Measurements from ENCODE around the gene GPR156.

Gene GPR156

DNA sequence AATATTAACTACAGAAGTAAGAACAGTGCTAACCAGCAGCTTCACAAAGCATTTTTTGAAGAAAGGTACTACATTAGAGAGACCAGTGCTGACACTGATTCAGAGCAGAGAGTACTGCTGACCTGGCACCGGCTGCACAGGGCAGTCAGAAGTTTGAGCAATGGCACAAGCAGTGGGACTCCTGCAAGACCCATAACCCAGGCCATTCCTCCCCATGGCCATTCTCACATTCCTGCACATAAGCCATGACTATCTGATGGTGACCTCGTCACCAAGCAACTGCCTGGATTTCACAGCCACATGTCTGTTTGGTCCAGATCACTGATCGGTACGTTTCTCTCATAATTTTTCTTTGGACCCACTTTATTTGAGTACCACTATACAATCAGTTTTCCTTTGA lies 88.7 kb downstream of the GPR156 start:
- DNase-seq (ENCODE audit: low read depth in 2 of 2) = no peak

DNA sequence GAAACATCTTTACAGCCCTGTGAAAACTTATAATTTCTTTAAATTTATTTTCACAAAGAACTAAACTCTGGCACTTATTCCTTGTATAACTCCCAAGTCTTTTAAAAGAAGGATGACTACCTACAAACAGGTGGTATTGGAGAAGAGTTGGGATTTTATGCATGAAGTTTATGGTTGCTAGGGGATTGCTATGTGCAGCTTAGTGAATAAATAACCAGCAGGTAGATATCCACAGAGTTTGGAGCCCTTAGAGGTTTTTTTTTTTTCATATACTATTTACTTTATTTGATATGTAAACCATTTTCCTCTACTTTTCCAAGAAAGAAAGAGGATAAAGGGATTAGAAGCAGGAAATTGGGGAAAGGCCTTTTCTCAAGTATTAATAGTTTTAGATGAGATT lies 91.5 kb downstream of the GPR156 start:
- DNase-seq (ENCODE audit: low read depth in 2 of 2) = no peak

DNA sequence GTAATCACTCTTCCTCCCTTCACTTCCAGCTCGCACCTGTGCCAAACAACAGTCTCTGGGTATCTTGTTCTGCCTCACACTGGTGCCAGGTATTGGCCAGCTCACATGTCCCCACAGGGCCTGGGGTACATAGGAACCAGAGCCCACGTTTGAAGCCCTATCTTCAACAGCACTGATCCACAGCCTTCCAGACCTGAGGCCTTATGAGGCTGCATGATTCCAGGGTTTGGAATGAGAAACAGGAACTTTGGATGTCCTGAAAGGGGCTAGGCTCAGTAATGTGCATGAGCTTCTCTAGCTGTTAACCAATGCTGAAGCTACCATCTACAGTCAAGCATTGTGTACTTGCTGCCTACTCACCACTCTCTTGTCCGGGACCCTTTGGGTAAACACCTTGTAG lies 92.4 kb downstream of the GPR156 start:
- DNase-seq (ENCODE audit: low read depth in 2 of 2) = no peak

DNA sequence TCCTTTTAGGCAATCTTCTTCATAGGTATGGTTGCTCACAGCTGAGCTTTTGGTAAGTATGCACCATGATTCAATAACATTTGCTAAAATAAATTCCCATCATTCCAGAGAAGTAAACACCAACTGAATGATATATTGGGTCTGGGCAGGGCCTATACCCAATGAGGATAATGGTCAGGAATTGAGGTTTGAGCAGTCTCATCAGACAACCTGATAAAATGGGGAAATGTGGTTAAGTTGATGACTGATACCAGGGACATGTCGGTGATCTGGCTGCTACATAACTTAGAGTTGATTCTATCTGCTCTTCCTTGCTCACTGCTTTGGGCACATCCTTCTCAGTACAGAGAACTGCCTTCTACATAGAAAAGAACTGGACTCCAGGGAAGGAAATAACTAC lies 92.9 kb downstream of the GPR156 start:
- no peak for DNase-seq (ENCODE audit: low read depth in 2 of 2)

DNA sequence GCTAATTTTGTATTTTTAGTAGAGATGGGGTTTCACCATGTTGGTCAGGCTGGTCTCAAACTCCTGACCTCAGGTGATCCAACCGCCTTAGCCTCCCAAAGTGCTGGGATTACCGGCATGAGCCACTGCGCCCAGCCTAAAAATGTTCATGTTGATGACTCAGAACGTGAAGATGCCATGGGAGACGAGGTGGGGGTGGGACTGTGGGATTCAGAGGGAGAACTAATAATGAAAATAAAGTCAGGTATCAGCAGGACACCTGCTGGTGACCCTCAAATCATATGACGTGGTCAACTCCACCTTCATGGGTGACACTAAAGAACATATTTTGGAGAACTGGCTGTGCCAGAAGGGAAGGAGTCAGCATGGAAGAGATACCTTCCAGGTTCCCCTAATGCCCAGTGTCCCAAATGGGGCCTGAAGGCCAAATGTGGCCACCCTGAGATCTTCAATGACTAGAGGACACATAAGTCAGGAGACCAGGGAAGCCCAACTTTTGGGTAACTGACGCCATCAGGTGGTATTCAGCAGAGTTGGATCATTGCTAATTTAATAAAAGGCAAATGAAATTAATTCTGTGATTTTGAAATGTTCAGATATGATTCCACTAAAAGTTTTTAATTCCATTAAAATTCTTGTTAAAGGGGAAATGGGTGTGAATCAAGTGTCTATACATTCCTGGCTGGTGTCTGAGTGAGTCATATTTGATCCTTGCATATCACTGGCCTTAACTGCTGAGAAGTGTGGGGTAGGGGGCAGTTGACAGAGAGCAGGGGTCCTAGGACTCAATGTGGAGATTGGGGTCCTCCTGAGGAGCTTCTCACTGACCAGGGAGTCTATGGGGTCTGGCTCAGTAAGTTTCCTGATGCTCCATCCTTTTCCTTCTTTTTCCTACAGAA lies 102.2 kb downstream of the GPR156 start:
- no peak for DNase-seq (ENCODE audit: low read depth in 2 of 2)

DNA sequence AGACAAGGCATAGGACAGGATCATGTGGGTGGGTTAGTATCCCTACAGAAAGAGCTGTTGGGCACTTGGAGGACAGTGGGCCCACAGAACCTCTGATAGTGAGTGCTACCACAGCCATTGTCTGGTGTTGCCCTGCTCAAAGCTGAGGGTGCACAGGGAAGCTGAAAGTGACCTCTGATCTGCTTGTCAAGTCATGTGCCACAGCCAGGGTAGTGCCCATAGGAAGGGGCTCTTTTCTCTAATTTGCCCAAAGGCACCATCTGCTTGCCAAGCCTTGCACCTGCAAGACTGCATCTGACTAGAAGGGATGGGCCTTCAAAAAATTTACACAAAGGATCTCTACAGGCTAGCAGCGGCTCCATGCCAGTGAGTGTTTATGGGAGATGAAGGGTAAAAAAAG lies 103.4 kb downstream of the GPR156 start:
- DNase-seq (ENCODE audit: low read depth in 2 of 2) = no peak

DNA sequence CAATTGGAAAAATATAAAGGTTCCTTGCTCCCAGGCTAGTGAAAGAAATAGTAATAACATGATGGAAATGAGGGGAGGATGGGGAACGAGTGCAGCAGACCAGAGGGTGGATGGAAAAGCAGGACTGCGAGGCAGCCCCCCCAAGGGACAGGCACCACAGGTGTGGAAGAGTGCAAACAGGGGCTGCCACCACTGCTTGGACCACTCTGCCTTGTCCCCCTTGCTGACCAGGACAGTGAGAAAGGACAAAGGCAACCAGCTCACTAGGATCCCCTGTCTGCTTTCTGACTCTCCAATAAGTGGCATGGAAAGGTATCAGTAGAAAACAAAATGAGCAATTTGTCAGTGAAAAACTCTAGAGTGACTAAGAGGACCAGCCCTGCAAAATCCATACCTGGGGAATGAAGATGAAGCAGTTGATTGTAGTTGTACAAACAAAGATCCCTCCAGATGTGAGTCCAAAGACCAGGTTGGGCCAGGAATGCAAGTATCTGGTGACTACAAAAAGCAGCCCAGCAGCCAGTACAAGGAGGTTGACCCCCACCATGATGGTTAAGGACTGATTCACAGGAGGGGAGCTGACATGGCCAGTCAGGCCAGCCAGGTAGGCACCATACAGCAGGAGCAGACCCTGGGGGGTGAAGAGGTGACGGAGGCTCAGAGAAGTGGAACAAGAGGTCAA lies 104.2 kb downstream of the GPR156 start:
- DNase-seq (ENCODE audit: low read depth in 2 of 2) = no peak

DNA sequence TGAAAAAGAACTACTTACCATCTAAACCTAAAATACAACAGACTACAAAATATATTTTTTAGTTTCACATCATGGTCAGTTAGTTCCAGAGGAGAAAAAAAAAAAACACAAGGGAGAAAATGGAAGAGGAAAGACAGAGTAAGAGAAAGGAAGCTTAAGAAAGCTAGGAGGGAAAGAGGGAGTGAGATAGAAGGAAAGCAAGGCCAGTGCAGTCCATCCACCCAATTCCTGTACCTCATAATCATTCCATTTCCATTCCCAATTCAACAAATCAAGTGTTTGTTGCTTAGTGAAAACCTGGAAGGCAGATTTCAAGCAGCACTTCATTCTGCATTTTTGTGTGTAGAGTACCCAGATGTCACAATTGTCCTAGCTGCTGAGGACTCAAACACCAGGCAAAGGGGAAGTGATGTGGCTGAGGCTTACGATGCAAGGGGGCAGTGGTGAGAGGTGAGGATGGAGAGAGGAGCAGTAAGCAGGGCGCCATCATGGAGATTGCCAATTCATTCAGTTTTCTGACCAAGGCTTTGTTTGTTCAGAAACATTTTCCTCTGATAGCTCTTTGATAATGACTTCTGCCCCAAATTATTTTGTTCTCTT lies 107.2 kb downstream of the GPR156 start:
- DNase-seq (ENCODE audit: low read depth in 2 of 2) = no peak

DNA sequence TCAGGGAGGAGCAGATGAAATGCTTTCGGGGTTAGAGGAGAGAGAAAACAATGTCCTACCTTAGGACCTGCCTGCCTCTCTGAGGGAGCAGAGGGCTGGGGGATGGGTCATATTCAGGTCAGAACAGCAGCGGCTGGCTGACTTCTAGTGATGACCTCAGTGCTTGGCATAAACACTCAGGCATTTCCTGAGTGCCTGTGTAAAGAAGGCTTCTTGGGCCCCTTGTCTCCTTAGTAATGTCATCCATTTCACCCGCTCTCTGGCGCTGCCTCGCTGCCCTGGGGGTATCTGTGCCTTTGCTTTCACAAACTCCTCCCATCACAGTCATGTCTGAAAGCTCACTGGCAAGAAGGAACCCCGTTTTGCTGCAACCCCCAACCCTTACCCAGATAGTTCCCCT lies 107.9 kb downstream of the GPR156 start:
- no peak for DNase-seq (ENCODE audit: low read depth in 2 of 2)

DNA sequence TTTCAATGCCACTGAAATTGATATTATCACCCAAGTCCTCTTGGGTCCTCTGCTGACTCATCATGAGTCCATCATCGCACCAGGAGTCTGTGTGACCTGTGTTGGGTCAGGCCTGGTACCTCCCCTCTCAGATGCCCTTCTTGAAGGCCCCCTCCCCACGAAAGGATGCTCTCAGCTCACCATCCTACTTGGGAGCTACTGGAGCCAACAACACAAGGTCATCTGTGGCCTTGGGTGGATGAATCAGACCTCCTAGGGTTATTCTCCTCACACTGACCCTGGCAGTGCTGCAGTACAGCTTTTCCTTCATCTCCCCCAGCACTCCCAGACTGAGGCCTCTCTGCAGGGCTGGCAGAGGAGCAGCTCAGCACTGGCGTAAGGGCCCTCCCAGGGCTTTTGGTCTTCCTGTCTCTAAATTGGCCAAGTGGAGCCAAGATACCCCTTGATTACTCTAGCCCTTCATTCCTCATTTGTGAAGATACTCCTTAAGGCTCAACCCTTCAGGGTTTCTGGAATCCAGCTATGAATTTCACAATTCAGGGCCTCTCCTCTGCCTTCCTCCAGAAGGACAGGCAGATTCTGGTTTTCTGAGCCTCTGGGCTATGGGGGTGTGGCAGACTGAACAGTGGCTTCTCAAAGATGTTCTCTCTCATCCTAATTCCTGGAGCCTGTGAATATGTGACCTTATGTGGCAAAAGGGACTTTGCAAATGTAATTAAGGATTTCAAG lies 110.0 kb downstream of the GPR156 start:
- DNase-seq (ENCODE audit: low read depth in 2 of 2) = no peak

DNA sequence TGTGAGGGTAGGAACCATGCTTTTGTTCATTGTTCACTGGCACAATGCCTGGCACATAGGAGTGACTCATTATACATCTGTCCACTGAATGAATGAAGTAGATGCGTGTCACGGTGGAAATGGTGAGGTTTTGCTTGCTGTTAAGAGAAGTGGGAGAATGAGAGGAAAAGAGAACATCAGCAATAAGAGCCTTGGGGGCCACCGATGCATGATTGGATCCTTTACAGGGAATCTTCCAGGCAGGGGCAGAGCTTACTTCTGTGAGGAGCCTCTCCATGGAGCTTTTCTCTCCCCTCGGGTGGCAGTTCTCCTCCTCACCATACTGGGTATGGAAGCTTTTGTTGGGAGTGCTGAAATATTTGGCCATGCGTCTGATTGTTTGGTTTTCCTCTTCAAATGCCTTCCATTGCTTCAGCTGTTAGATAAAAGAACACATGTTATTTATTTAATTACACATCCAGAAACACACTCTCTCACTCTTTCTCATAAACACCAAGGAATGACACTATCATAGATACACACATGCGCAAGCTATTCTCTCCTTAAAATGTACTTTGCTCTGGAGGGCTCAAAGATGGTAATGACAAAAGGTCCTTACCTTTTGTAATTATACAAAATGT lies 111.9 kb downstream of the GPR156 start:
- no peak for DNase-seq (ENCODE audit: low read depth in 2 of 2)

DNA sequence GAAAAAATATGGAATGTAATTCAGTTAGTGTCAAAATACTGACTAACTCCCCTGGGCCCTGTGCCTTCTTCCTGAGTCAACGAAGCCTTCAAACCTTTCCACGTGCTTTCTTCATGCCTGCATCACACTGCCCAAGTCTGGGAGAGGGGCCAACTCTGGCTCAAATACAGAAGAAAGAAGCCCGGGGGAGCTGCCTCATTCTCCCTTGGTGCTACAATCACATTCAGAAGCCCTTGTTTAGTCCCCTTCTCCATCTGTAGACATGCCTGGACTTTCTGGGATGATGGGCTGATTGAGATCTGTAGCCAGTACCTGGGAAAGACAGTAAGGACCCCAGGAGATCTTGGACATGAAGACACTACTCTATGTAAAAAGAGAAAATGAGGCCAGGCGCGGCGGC lies 113.0 kb downstream of the GPR156 start:
- no peak for DNase-seq (ENCODE audit: low read depth in 2 of 2)

DNA sequence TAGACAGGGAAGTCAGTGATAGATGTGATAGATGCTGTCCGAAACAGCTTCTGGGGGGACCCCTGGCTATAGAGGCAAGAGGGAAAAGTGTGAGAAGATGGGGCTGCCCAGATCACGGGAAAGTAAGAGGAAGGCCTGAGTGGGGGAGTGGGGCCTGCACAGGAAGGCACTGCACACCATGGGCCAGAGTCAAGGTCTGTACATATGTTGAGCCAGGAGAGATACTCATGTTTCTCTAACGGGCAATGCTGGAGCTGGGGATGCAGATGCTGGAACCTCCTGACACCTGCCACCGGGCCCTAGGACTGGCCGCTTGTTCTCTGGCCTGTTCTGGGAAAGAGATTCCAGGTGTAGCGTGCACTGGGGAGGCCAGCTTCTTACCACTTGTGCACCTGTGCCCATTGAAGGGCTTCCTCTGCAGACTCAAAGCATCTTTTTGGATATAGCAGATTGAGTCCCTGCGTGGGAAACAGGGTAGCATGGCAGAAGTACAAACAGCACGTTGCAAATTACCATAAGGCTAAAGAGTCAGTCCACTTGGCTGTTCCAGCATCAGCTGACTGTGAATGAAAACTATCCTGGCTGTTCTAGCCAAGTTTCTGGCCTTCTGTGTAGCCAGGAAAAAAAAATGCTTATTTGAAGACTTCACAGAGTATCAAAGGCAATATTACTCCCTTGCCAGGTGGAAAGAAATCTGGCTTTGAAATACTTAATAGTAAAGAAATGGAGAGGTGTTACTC lies 113.7 kb downstream of the GPR156 start:
- no peak for DNase-seq (ENCODE audit: low read depth in 2 of 2)

DNA sequence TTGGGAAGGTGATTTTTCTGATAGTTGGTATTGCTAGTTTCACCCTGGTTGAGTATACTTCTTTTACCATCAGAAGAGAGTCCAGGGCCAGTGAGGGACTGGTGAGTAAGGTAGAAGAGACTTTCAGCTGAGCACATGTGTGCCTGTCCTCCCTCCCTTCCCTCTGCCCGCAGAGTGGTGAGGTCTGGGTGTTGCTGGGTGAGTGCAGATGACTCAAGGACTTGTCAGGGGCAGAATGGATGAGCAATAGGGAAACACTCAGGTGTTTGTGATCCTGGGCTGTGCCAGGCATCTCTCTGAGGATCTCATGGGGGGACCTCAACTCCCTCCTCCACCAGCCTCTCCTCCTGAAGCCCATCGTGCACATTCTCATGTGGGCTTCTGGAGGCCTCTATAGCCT lies 114.8 kb downstream of the GPR156 start:
- DNase-seq (ENCODE audit: low read depth in 2 of 2) = no peak

DNA sequence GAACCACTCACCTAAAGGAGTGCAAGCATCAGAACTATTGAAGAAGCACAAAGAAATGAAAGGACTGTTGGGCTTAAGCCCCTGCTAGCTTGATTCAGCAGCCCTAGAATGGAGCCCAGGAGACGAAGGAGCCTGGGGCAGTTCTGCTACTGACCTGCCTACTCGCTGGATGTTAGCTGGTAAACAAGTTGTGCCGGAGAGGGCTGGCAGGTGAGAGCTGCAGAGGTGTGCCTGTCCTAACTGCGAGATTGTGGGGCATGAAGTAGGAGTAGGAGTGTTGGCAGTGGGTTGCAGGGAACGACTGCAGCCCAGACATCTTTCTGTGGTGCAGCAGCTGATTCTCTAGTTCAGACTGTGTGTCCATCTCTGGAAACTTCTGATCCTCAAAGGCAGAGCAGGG lies 115.6 kb downstream of the GPR156 start:
- DNase-seq (ENCODE audit: low read depth in 2 of 2) = no peak

DNA sequence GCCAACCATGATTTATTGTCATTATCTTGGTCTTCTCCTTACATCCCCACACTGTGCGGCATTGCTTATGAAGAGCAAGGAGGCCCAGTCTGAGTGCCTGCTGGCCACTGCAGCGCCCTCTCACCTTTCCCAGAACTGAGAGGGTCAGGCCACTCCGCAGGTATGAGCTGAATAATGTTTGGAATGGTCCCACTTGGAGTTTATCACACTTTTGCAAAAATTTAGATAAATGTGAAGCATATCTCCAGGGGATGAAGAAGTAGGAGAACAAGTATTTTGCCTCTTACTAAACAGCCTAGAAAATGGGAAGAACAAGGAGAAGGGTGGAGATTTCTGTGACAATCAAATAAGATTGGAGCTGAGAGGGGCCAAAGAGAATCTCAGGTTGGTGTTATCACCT lies 116.4 kb downstream of the GPR156 start:
- no peak for DNase-seq (ENCODE audit: low read depth in 2 of 2)

DNA sequence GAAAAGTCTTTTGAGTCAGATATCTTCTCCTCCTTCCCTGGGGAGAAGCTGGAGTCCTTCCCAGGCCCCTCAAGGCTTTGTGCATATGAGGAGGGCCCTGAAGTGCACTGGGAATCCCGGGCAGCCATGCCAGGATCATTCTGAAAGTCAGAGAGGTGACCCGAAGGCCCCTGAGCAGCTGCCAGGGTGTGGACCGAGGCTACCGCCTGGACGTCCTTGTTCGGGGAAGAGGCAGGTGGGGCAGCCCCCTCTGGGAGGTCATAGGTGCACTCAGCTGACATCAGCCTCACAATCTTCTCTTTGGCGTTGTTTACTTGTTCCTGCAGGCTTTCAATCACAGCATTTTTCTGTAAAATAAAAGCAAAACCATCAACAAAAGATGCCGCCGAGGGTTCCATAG lies 117.0 kb downstream of the GPR156 start:
- DNase-seq (ENCODE audit: low read depth in 2 of 2) = no peak

DNA sequence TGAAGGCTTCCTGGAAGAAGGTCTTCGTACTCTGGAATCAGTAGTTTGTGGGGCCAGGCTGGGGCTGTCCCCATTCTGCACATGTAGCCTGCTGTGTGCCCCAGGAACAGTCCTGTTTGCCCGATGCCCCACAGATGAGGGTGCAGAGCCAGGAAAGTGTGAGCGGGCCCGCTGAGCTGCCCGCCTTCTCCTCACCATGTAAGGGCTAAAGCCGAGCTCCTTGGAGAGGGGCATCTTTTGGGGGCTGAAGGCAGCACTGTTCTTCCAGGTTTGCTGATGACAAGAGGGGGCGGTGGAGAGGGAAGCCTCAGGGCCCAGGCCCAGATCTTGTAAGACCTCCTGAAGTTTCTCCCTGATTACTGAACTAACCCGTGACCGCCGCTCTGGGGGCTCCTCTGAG lies 117.5 kb downstream of the GPR156 start:
- DNase-seq (ENCODE audit: low read depth in 2 of 2) = no peak

DNA sequence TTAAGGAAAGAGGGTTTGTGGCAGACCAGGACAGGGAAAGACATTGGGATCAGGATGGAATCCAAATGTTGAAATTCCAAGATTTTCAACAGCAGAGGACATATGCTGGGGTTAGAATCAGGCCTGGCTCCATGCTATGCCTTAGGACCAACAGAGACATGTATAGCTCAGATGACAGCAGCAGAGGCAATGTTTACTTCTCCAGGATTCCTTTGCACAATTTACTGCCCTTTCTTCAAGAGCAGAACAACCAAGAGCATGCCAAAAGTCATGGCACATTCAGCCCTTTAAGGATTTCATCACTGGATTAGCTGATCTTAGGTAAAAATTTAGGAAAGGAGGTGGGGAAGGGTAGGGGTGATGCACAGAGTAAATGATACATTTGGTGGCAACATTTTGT lies 121.2 kb downstream of the GPR156 start:
- no peak for DNase-seq (ENCODE audit: low read depth in 2 of 2)

DNA sequence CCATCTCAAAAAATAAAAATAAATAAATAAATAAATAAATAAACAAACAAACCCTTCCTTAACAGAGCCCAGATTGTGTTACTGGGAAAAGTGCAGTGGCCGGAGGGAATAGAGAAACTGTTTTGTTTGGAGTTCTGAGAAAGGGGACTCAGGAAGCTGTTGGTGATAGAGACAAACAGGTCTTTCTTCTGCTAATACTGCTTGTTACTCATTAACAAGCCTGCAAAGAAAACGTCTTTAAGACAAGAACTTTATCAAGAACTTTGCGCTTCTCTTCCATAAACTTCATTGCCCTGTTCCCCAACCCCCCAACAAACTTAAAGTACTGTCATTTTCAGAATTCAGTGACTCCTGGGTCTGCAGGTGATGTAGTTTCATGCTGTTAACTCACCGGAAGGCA lies 122.0 kb downstream of the GPR156 start:
- no peak for DNase-seq (ENCODE audit: low read depth in 2 of 2)

DNA sequence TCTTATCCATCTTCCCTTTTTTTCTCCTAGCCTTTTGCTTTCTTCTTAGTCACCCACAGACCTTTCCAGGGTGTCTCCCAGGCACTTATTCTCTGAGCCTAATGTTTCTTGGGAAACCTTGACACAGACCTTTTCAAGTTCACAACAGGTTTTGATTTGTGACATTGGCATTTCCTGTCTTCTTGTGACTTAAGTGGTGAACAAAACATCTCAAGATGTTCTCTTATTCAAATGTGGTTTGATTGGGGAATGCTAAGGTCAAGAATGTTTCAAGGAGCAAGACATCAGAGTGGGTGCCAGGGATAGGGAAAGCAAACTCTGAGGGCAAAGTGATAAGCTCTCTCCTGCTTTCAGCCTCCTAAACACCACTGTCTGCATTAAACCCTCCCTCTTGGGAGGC lies 122.6 kb downstream of the GPR156 start:
- DNase-seq (ENCODE audit: low read depth in 2 of 2) = no peak
